Naive thymus-derived CD4-positive, alpha-beta T cell (primary cell): ENCODE data around the gene S100A9. TPM values are rescaled to one million over a fixed set of nuclear protein-coding genes. Genes with fewer than 3 reads are reported as not detected.

Source experiments
- ATAC-seq: fragments of 150-1000 bp; cut with Tn5 transposase; 2 replicates; pipeline ENCODE4 v1.10.0; 2021; ENCODE audit warnings: mild to moderate bottlenecking, moderate library complexity
- CTCF ChIA-PET: fragments of 350-600 bp; sonication (Branson Sonifier 250); formaldehyde crosslinking; loops from one replicate; lab custom pipeline; 2021; ENCODE audit warnings: antibody characterized with exemption; lab: Charles Lee
- POLR2A ChIA-PET: fragments of 350-600 bp; sonication (Branson Sonifier 250); formaldehyde crosslinking; loops from one replicate; lab custom pipeline; 2021; ENCODE audit warnings: antibody characterized with exemption, inconsistent platforms; lab: Charles Lee
- DNase-seq, 9 donors: peaks; one replicate each; pipeline versions ENCODE4 v3.0.0 to v3.0.0-alpha.2; 2020 to 2022; ENCODE audit warnings: mixed read lengths in 1 of 9
- H3K27ac ChIP-seq: one replicate; pipeline ENCODE4 v1.7.0; 2013; ENCODE audit warnings: mild to moderate bottlenecking, low read depth, low read length, moderate library complexity
- H3K27me3 ChIP-seq, 2 donors: one replicate each; pipeline ENCODE4 v1.7.0; 2013; ENCODE audit warnings: low read length in 2 of 2, mild to moderate bottlenecking in 2 of 2, moderate library complexity in 2 of 2; ENCODE audit not compliant: control insufficient read depth in 2 of 2, insufficient read depth in 2 of 2
- H3K36me3 ChIP-seq, 3 experiments: 1 replicate in 2 of 3; 2 replicates in 1 of 3; pipeline ENCODE4 v1.7.0; 2013; ENCODE audit warnings: low read length in 3 of 3, mild to moderate bottlenecking in 3 of 3, moderate library complexity in 1 of 3; ENCODE audit not compliant: insufficient read depth in 3 of 3, control insufficient read depth in 2 of 3
- H3K4me1 ChIP-seq, 2 donors: one replicate each; pipeline ENCODE4 v1.7.0; 2013; ENCODE audit warnings: low read length in 2 of 2, mild to moderate bottlenecking in 2 of 2, moderate library complexity in 1 of 2; ENCODE audit not compliant: control insufficient read depth in 2 of 2, insufficient read depth in 2 of 2
- H3K4me3 ChIP-seq: 2 replicates; pipeline ENCODE4 v1.7.0; 2013; ENCODE audit warnings: mild to moderate bottlenecking, low read length
- H3K9me3 ChIP-seq, 3 experiments: 1 replicate in 2 of 3; 2 replicates in 1 of 3; pipeline ENCODE4 v1.7.0; 2013; ENCODE audit warnings: low read length in 3 of 3; ENCODE audit not compliant: control insufficient read depth in 2 of 3
- H3K27ac Mint-ChIP-seq, 9 donors: one replicate each; pipeline ENCODE4 v1.8.0; 2020 to 2022; ENCODE audit warnings: mixed read lengths in 9 of 9, mild to moderate bottlenecking in 8 of 9, moderate library complexity in 5 of 9, inconsistent platforms in 2 of 9
- H3K27me3 Mint-ChIP-seq, 5 donors: one replicate each; pipeline ENCODE4 v1.8.0; 2021 to 2022; ENCODE audit warnings: mixed read lengths in 5 of 5, mild to moderate bottlenecking in 1 of 5
- H3K36me3 Mint-ChIP-seq, 5 donors: one replicate each; pipeline ENCODE4 v1.8.0; 2020 to 2022; ENCODE audit warnings: mixed read lengths in 5 of 5, mild to moderate bottlenecking in 3 of 5, inconsistent platforms in 1 of 5
- H3K4me1 Mint-ChIP-seq, 7 donors: one replicate each; pipeline ENCODE4 v1.8.0; 2020 to 2022; ENCODE audit warnings: mixed read lengths in 7 of 7, mild to moderate bottlenecking in 3 of 7, inconsistent platforms in 1 of 7
- H3K4me3 Mint-ChIP-seq, 10 donors: one replicate each; pipeline ENCODE4 v1.8.0; 2020 to 2022; ENCODE audit warnings: mild to moderate bottlenecking in 10 of 10, mixed read lengths in 10 of 10, moderate library complexity in 6 of 10, inconsistent platforms in 2 of 10
- H3K9me3 Mint-ChIP-seq, 11 donors: one replicate each; pipeline ENCODE4 v1.8.0; 2020 to 2022; ENCODE audit warnings: mixed read lengths in 11 of 11, mild to moderate bottlenecking in 4 of 11, inconsistent platforms in 1 of 11, moderate library complexity in 1 of 11
- intact Hi-C, 2 donors: fragments of 100-400 bp; cut with micrococcal nuclease; formaldehyde crosslinking; loops; one replicate each; pipeline ENCODE4 v1.15.1; 2023
- polyA plus RNA-seq, 2 donors: library from polyadenylated mRNA; unstranded; fragments of 300-500 nt; fragmentation: Illumina TruSeq; gene quantifications; one replicate each; pipeline ENCODE4 v1.2.3, GENCODE V29; 2021
- total RNA-seq, 6 experiments: library from RNA in 5 of 6; stranded (reverse) in 5 of 6; gene quantifications; 1 replicate in 5 of 6; 2 replicates in 1 of 6; pipeline ENCODE4 v1.2.3 and lab custom pipeline; 2021 to 2026

The S100A9 gene
- total and polyA plus RNA-seq, 7 experiments from 2014 or later = 8.3 to 2,269 (median 16.1) TPM; not detected in 1

- ChIA-PET CTCF (no interaction called here), POLR2A (interaction anchor here (0.6 kb wide), 1 partner anchor 582 kb away, joined by 5 read pairs; the partner anchor contains the start of gene JTB)
- peaks cover 5 to 41% (median 19%) of the 10 kb centered on the region in 5 donors for H3K27me3 Mint-ChIP-seq
- intact Hi-C loops = no loop called here
- no peaks in the 10 kb centered on the region for H3K27me3 ChIP-seq
- ATAC-seq (no peak), DNase-seq (no peak)
- H3K9me3 Mint-ChIP-seq = no peaks in the 10 kb centered on the region
- H3K4me1 Mint-ChIP-seq = peaks cover 0 to 3% (median 0%) of the 10 kb centered on the region in 7 donors
- no peaks in the 10 kb centered on the region for H3K9me3 ChIP-seq
- H3K27ac ChIP-seq = no peak overlapping the region
- no peak overlapping the region for H3K4me3 Mint-ChIP-seq
- no peak overlapping the region for H3K4me3 ChIP-seq
- no peaks in the 10 kb centered on the region for H3K4me1 ChIP-seq
- no peaks in the 10 kb centered on the region for H3K36me3 Mint-ChIP-seq
- no peaks in the 10 kb centered on the region for H3K36me3 ChIP-seq
- H3K27ac Mint-ChIP-seq = no peak overlapping the region
Observed at GRCh38 chr1:153395136-153395685, 37.6 kb downstream of the S100A9 start.

- Mint-ChIP-seq H3K36me3 (no peaks in the 10 kb centered on the region), H3K4me3 (no peak overlapping the region), H3K27ac (no peak overlapping the region), H3K27me3 (peaks cover 5 to 40% (median 19%) of the 10 kb centered on the region in 5 donors), H3K9me3 (no peaks in the 10 kb centered on the region), H3K4me1 (peaks cover 0 to 3% (median 0%) of the 10 kb centered on the region in 7 donors)
- CTCF ChIA-PET = no interaction called here
- intact Hi-C loops = no loop called here
- DNase-seq (no peak), ATAC-seq (no peak)
- H3K27me3 ChIP-seq = no peaks in the 10 kb centered on the region
- H3K36me3 ChIP-seq = no peaks in the 10 kb centered on the region
- POLR2A ChIA-PET = interaction anchor here (0.6 kb wide), 1 partner anchor 582 kb away, joined by 5 read pairs; the partner anchor contains the start of gene JTB
- no peaks in the 10 kb centered on the region for H3K9me3 ChIP-seq
- H3K4me1 ChIP-seq = no peaks in the 10 kb centered on the region
- H3K27ac ChIP-seq = no peak overlapping the region
- no peak overlapping the region for H3K4me3 ChIP-seq
Observed at GRCh38 chr1:153395776-153396175, 38.1 kb downstream of the S100A9 start.

GRCh38 chr1:153396461-153396860 lies 38.8 kb downstream of the S100A9 start:
- H3K9me3 ChIP-seq = no peaks in the 10 kb centered on the region
- Mint-ChIP-seq H3K4me3 (no peak overlapping the region), H3K4me1 (peaks cover 0 to 3% (median 0%) of the 10 kb centered on the region in 7 donors), H3K36me3 (no peaks in the 10 kb centered on the region), H3K27ac (no peak overlapping the region), H3K9me3 (no peaks in the 10 kb centered on the region), H3K27me3 (peaks cover 5 to 37% (median 19%) of the 10 kb centered on the region in 5 donors)
- H3K27me3 ChIP-seq = no peaks in the 10 kb centered on the region
- no peak overlapping the region for H3K4me3 ChIP-seq
- no peaks in the 10 kb centered on the region for H3K36me3 ChIP-seq
- ChIA-PET CTCF (no interaction called here), POLR2A (no interaction called here)
- ATAC-seq (no peak), DNase-seq (no peak)
- intact Hi-C loops = no loop called here
- no peak overlapping the region for H3K27ac ChIP-seq
- no peaks in the 10 kb centered on the region for H3K4me1 ChIP-seq

GRCh38 chr1:153397051-153397923 lies 39.6 kb downstream of the S100A9 start:
- ChIA-PET CTCF (interaction anchor here (0.6 kb wide), 1 partner anchor 114 kb away, joined by 3 read pairs; no protein-coding TSS in a partner anchor), POLR2A (no interaction called here)
- H3K4me3 Mint-ChIP-seq = no peak overlapping the region
- Histone ChIP-seq H3K4me1 (no peaks in the 10 kb centered on the region), H3K36me3 (no peaks in the 10 kb centered on the region), H3K27ac (no peak overlapping the region), H3K4me3 (no peak overlapping the region), H3K27me3 (no peaks in the 10 kb centered on the region), H3K9me3 (no peaks in the 10 kb centered on the region)
- DNase-seq (no peak), ATAC-seq (no peak)
- peaks cover 0 to 3% (median 0%) of the 10 kb centered on the region in 7 donors for H3K4me1 Mint-ChIP-seq
- no peak overlapping the region for H3K27ac Mint-ChIP-seq
- intact Hi-C loops = no loop called here
- peaks cover 1 to 36% (median 18%) of the 10 kb centered on the region in 5 donors for H3K27me3 Mint-ChIP-seq
- no peaks in the 10 kb centered on the region for H3K9me3 Mint-ChIP-seq
- no peaks in the 10 kb centered on the region for H3K36me3 Mint-ChIP-seq

GRCh38 chr1:153397924-153398651 lies 40.4 kb downstream of the S100A9 start:
- H3K4me1 ChIP-seq = no peaks in the 10 kb centered on the region
- POLR2A ChIA-PET = no interaction called here
- H3K27ac ChIP-seq = no peak overlapping the region
- intact Hi-C loops = no loop called here
- H3K36me3 Mint-ChIP-seq = no peaks in the 10 kb centered on the region
- H3K27ac Mint-ChIP-seq = no peak overlapping the region
- no peaks in the 10 kb centered on the region for H3K36me3 ChIP-seq
- CTCF ChIA-PET = no interaction called here
- H3K27me3 ChIP-seq = no peaks in the 10 kb centered on the region
- no peak for DNase-seq
- peaks cover 0 to 2% (median 0%) of the 10 kb centered on the region in 7 donors for H3K4me1 Mint-ChIP-seq
- no peak for ATAC-seq
- H3K9me3 Mint-ChIP-seq = no peaks in the 10 kb centered on the region
- H3K27me3 Mint-ChIP-seq = peaks cover 0 to 28% (median 16%) of the 10 kb centered on the region in 5 donors
- H3K4me3 Mint-ChIP-seq = no peak overlapping the region
- no peak overlapping the region for H3K4me3 ChIP-seq
- no peaks in the 10 kb centered on the region for H3K9me3 ChIP-seq

GRCh38 chr1:153399401-153400055 lies 41.9 kb downstream of the S100A9 start:
- Histone ChIP-seq H3K9me3 (no peaks in the 10 kb centered on the region), H3K4me1 (no peaks in the 10 kb centered on the region), H3K27ac (no peak overlapping the region), H3K4me3 (no peak overlapping the region), H3K27me3 (no peaks in the 10 kb centered on the region), H3K36me3 (no peaks in the 10 kb centered on the region)
- ChIA-PET POLR2A (no interaction called here), CTCF (interaction anchor here (0.6 kb wide), 1 partner anchor 174 kb away, joined by 3 read pairs; no protein-coding TSS in a partner anchor)
- intact Hi-C loops = loop anchor here in 1 of 2 donors (2.0 kb wide), 1 partner anchor 95 kb away; no protein-coding TSS in a partner anchor
- H3K27ac Mint-ChIP-seq = no peak overlapping the region
- H3K36me3 Mint-ChIP-seq = no peaks in the 10 kb centered on the region
- no peak overlapping the region for H3K4me3 Mint-ChIP-seq
- ATAC-seq (no peak), DNase-seq (no peak)
- no peaks in the 10 kb centered on the region for H3K9me3 Mint-ChIP-seq
- peaks cover 0 to 3% (median 0%) of the 10 kb centered on the region in 7 donors for H3K4me1 Mint-ChIP-seq
- H3K27me3 Mint-ChIP-seq = peaks cover 0 to 17% (median 9%) of the 10 kb centered on the region in 5 donors
